MCF 10A (cell line): ENCODE data around the gene MAPK6. TPM values are rescaled to one million over a fixed set of nuclear protein-coding genes. Genes with fewer than 3 reads are reported as not detected.
"Not testable (repeated sequence)": the region's sequence is repeated elsewhere in the genome, so short reads cannot be mapped to it uniquely, and the experiment has no call there.

Experiments used
- BruUV-seq: library from RNA; stranded (reverse); fragments of 400-500 nt; replicated peaks from 2 replicates; lab custom pipeline; 2021; lab: Mats Ljungman, UMichigan
- CTCF ChIA-PET: fragments of 300-600 bp; sonication (Branson Sonifier 250); formaldehyde crosslinking; extraction: SDS; loops from one replicate; lab custom pipeline; 2021; ENCODE audit warnings: antibody characterized with exemption, inconsistent platforms; lab: Yijun Ruan, JAX
- POLR2A ChIA-PET: fragments of 300-600, 350-650 bp; sonication (Branson Sonifier 250); formaldehyde crosslinking; extraction: SDS; loops from one replicate; lab custom pipeline; 2020; ENCODE audit warnings: antibody characterized with exemption, inconsistent platforms; lab: Yijun Ruan, JAX
- DNase-seq: peaks from one replicate; pipeline ENCODE4 v3.0.0-alpha.2; 2018; ENCODE audit not compliant: unreplicated experiment
- H3K27ac Mint-ChIP-seq: one replicate; pipeline ENCODE4 v1.8.0; 2022; ENCODE audit warnings: mild to moderate bottlenecking, low read depth, mixed read lengths; ENCODE audit not compliant: unreplicated experiment
- H3K27me3 Mint-ChIP-seq: one replicate; pipeline ENCODE4 v1.8.0; 2022; ENCODE audit warnings: mixed read lengths; ENCODE audit not compliant: insufficient read depth, unreplicated experiment
- H3K36me3 Mint-ChIP-seq: one replicate; pipeline ENCODE4 v1.8.0; 2022; ENCODE audit warnings: mild to moderate bottlenecking, moderate library complexity, mixed read lengths; ENCODE audit not compliant: insufficient read depth, unreplicated experiment
- H3K4me1 Mint-ChIP-seq: one replicate; pipeline ENCODE4 v1.8.0; 2022; ENCODE audit warnings: mixed read lengths; ENCODE audit not compliant: insufficient read depth, unreplicated experiment
- H3K4me3 Mint-ChIP-seq: one replicate; pipeline ENCODE4 v1.8.0; 2022; ENCODE audit warnings: mild to moderate bottlenecking, moderate library complexity, mixed read lengths; ENCODE audit not compliant: unreplicated experiment
- H3K9me3 Mint-ChIP-seq: one replicate; pipeline ENCODE4 v1.8.0; 2022; ENCODE audit warnings: mixed read lengths; ENCODE audit not compliant: unreplicated experiment
- intact Hi-C: fragments of 100-400 bp; cut with micrococcal nuclease; formaldehyde crosslinking; loops from 2 replicates; pipeline ENCODE4 v1.14.1; 2022
- total RNA-seq: library from RNA; stranded (reverse); gene quantifications from 2 replicates; pipeline ENCODE4 v1.2.3, GENCODE V29; 2022
- TF ChIP-seq, protein P1 (sequence below): fragments of 200-600 bp; IDR thresholded peaks from one replicate; pipeline ENCODE4 v1.8.0; 2022; ENCODE audit warnings: antibody characterized with exemption, mild to moderate bottlenecking; ENCODE audit not compliant: unreplicated experiment

The MAPK6 gene
- total RNA-seq, 1 experiment from 2014 or later, result 106 TPM

DNA sequence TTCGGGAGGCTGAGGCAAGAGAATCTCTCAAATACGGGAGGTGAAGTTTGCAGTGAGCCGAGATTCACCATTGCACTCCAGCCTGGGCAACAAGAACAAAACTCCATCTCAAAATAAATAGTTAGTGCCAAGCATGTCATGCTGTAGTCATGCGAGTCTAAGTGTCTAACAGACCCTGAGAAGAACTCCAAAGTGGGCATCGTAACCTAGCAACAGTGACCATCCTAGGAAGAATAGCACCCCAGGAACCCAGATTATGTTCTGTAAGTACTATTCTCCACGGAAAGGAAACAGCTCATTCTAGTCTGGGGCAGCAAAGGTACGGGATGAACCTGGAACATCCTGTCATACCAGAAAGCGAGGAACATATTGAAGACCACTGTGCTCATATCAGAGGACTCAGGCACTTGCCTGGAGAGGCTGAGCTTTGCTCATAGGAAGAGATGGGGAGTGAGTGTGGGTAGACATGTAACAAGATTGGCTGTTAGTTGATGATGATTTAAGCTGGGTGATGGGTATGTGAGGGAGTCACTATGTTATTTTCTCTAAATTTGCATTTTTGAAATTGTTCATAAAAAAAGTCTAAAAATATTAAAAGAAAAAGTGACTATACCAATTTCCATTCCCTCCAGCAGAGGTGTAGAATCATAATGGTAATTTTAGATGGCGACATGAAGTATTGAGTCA, 61.8 kb downstream of the MAPK6 start:
- ChIA-PET POLR2A (interaction anchor here (0.9 to 20.7 kb wide), 8 partner anchors 8 to 109 kb away, joined by 3 to 546 read pairs (median 66); partner anchors contain the start of genes LEO1 and MAPK6), CTCF (interaction anchor here (0.6 to 4.8 kb wide), 18 partner anchors 10 to 147 kb away, joined by 3 to 77 read pairs (median 4); no protein-coding TSS in a partner anchor)
- TF ChIP-seq, protein P1, sequence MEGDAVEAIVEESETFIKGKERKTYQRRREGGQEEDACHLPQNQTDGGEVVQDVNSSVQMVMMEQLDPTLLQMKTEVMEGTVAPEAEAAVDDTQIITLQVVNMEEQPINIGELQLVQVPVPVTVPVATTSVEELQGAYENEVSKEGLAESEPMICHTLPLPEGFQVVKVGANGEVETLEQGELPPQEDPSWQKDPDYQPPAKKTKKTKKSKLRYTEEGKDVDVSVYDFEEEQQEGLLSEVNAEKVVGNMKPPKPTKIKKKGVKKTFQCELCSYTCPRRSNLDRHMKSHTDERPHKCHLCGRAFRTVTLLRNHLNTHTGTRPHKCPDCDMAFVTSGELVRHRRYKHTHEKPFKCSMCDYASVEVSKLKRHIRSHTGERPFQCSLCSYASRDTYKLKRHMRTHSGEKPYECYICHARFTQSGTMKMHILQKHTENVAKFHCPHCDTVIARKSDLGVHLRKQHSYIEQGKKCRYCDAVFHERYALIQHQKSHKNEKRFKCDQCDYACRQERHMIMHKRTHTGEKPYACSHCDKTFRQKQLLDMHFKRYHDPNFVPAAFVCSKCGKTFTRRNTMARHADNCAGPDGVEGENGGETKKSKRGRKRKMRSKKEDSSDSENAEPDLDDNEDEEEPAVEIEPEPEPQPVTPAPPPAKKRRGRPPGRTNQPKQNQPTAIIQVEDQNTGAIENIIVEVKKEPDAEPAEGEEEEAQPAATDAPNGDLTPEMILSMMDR, result no peak
- intact Hi-C loops, result no loop called here
- Mint-ChIP-seq H3K36me3 (peaks cover 8% of the 10 kb centered on the region), H3K4me1 (peaks cover 51% of the 10 kb centered on the region), H3K9me3 (no peaks in the 10 kb centered on the region), H3K27ac (peak overlapping the region; percentile 96), H3K4me3 (no peak overlapping the region), H3K27me3 (no peaks in the 10 kb centered on the region)
- no TSS peak for BruUV-seq
- DNase-seq, result no peak

DNA sequence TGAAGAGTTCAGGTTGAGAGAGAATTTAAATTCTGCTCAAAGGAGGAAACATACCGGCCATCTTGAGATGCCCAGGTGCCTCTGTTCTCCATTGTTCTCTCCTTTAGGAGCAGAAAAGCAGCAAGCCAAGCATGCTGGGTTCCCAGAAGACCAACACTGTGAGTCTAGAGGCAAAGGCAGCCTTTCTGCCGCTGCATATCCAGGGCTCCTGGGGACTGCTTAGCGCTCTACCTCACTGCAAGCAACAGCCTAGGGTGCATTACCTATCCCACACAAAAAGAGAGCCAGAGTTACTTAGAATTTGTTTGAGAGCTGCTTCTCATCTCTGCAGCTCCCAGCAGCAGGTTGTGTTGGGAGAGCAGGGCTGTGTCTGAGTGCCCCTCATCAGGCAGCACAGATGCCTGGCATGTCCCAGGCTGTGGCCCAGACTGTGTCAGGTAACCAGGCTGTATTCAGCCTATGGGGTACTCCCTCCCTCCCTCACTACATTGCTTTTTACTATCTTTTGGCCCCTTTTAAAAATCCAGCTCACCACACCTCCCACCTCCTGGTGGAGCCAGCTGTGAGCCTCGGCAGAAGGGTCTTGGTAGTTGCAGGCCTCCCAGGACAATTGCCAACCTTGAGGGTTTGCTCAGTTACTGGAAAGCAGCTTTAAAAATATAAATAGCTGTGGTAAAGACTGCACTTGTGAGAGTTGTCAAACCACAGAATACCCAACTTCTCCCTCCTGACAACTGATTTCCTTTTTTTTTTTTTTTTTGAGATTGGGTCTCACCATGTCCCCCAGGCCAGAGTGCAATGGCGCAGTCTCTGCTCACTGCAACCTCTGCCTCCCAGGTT, 63.4 kb downstream of the MAPK6 start:
- Mint-ChIP-seq H3K4me3 (no peak overlapping the region), H3K9me3 (no peaks in the 10 kb centered on the region), H3K27me3 (no peaks in the 10 kb centered on the region), H3K4me1 (peaks cover 40% of the 10 kb centered on the region), H3K36me3 (no peaks in the 10 kb centered on the region), H3K27ac (no peak overlapping the region)
- CTCF ChIA-PET, result interaction anchor here (0.6 to 2.7 kb wide), 7 partner anchors 9 to 230 kb away, joined by 3 to 12 read pairs (median 4); no protein-coding TSS in a partner anchor
- TF ChIP-seq, protein P1, result no peak
- no peak for DNase-seq
- no TSS peak for BruUV-seq
- POLR2A ChIA-PET, result interaction anchor here (1.1 to 20.7 kb wide), 9 partner anchors 6 to 111 kb away, joined by 3 to 546 read pairs (median 6); partner anchors contain the start of genes LEO1 and MAPK6
- intact Hi-C loops, result no loop called here

DNA sequence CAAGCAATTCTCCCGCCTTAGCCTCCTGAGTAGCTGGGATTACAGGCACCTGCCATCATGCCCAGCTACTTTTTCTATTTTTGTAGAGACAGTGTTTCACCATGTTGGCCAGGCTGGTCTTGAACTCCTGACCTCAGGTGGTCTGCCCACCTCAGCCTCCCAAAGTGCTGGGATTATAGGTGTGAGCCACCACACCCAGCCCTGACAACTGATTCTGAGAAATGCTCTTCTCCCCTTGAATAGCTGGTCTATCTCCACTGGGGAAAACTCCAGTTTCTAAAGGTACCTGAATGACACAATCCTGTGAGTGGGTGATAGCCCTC, 64.0 kb downstream of the MAPK6 start:
- H3K27ac Mint-ChIP-seq, intact Hi-C loops, H3K9me3 Mint-ChIP-seq, H3K4me3 Mint-ChIP-seq, BruUV-seq, H3K36me3 Mint-ChIP-seq, H3K27me3 Mint-ChIP-seq, DNase-seq: not testable (repeated sequence)
- peaks cover 34% of the 10 kb centered on the region for H3K4me1 Mint-ChIP-seq
- ChIA-PET CTCF (interaction anchor here (0.7 to 2.7 kb wide), 7 partner anchors 9 to 175 kb away, joined by 3 to 12 read pairs (median 4); no protein-coding TSS in a partner anchor), POLR2A (interaction anchor here (0.7 to 20.7 kb wide), 13 partner anchors 9 to 112 kb away, joined by 3 to 546 read pairs (median 6); partner anchors contain the start of genes LEO1 and MAPK6)

DNA sequence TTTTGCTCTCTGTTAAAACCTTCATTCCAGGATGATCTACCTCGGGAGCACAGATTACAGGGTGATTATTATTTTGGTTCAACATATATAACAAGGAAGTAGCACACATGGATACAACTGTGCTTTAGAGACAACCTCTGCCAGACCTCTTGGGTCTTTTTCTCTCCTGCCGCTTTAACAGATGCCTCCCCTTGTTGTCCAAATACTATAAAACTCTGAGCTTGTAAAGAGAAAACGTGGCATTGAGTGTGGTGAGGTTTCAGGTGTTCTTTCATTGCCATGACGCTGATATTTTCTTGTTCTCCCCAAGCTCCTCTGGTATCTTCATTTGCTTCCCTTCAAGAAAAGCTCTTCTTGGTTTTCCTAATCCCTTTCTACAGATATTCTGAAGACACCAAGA, 64.6 kb downstream of the MAPK6 start:
- ChIA-PET POLR2A (interaction anchor here (0.7 to 20.7 kb wide), 14 partner anchors 9 to 112 kb away, joined by 3 to 546 read pairs (median 6); partner anchors contain the start of genes LEO1 and MAPK6), CTCF (interaction anchor here (0.7 to 2.7 kb wide), 8 partner anchors 11 to 397 kb away, joined by 3 to 12 read pairs (median 3); no protein-coding TSS in a partner anchor)
- no peak for DNase-seq
- H3K4me3 Mint-ChIP-seq, result no peak overlapping the region
- TF ChIP-seq, protein P1, result no peak
- H3K27ac Mint-ChIP-seq, result peak overlapping the region; percentile 51
- no peaks in the 10 kb centered on the region for H3K36me3 Mint-ChIP-seq
- H3K27me3 Mint-ChIP-seq, result no peaks in the 10 kb centered on the region
- no peaks in the 10 kb centered on the region for H3K9me3 Mint-ChIP-seq
- no TSS peak for BruUV-seq
- H3K4me1 Mint-ChIP-seq, result peaks cover 28% of the 10 kb centered on the region
- intact Hi-C loops, result no loop called here
